Measurements from ENCODE around the gene DARS1. TPM values are rescaled to one million over a fixed set of nuclear protein-coding genes. Genes with fewer than 3 reads are reported as not detected.

The DARS1 gene
- total RNA-seq, 2 experiments from 2014 or later: 174 to 190 TPM

DNA sequence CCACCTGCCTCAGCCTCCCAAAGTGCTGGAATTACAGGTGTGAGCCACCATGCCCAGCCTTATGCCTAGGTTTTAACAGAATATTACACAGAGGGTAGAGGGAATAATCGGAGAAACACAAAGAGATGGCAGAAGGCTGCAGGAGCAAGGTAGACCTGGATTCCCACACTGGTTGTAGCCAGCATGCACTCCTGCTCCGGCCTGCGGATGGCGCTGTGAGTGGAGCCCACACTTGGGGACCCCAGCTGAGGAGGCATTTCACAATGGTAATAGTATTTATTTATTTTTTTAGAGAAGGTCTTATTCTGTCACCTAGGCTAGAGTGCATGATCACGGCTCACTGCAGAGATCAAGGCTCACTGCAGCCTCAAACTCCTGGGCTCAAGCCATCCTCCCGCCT lies 38.8 kb upstream of the DARS1 start:
- Mint-ChIP-seq H3K27ac (no peak overlapping the region), H3K4me3 (no peak overlapping the region), H3K9me3 (ENCODE audit: low read depth) (no peaks in the 10 kb centered on the region), H3K4me1 (peaks cover 11% of the 10 kb centered on the region), H3K36me3 (ENCODE audit: low read depth) (no peaks in the 10 kb centered on the region), H3K27me3 (no peaks in the 10 kb centered on the region)
- intact Hi-C loops (cut with DNase I, micrococcal nuclease): no loop called here
- CTCF ChIA-PET: no interaction called here
- POLR2A ChIA-PET: no interaction called here
- ATAC-seq: no peak
- DNase-seq: no peak

DNA sequence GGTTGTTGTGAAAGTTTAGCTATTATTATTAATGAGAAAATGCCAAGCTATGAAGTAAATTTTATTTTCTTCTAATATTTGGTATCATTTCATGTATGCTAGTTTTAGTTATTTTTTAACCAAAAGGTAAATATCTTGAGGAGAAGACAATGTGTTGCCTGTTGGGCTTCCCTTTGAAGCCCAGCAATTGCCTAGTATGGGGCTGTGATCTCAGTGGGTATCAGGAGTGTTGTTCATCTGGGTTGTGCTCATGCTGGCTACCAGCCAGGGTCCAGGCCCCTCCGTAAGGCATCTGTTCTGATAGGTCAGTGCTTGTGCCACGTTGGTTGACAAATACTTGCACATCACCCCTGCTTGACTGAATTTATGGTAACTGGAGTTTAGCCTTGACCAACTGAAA lies 38.0 kb upstream of the DARS1 start:
- ATAC-seq (no peak), DNase-seq (no peak)
- H3K27ac Mint-ChIP-seq: no peak overlapping the region
- no peak overlapping the region for H3K4me3 Mint-ChIP-seq
- H3K27me3 Mint-ChIP-seq: no peaks in the 10 kb centered on the region
- POLR2A ChIA-PET: no interaction called here
- intact Hi-C loops (cut with DNase I, micrococcal nuclease): no loop called here
- H3K36me3 Mint-ChIP-seq (ENCODE audit: low read depth): no peaks in the 10 kb centered on the region
- CTCF ChIA-PET: interaction anchor here (0.8 to 0.9 kb wide), 2 partner anchors 44 to 93 kb away, joined by 3 read pairs; no protein-coding TSS in a partner anchor
- H3K9me3 Mint-ChIP-seq (ENCODE audit: low read depth): no peaks in the 10 kb centered on the region
- peaks cover 14% of the 10 kb centered on the region for H3K4me1 Mint-ChIP-seq

DNA sequence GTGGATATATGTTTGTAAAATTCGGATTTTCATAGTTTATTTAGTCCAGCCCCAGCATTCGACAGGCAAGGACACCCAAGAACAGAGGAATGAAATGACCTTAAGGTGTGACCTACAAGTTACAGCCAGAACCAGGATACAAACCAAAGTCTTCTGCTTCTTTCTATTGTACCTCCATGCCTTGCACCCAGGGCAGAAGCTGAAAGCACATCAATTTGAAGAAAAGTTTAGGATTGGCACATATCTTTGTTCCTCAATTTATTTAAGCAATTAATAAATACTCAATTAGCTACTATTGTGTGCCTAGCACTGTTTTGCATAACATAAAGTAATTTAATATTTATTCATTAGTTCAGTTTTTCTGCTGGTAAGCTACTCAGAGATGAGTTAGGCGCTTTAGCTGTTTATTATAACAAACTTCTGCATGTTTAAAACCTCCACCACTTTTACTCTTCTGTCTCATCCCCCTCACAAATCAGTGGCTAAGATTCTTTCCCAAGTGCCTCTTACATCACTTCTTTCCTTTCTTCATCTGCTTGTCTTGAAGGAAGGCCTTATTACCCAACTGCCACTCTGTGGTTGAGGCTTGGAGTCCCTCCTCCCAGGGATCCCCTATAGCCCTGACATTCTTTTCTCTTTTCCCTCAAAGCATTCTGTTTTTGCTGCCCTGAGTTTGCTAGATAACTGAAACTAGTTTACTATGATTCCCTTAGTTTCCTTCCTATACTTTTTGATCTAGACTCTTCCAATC lies 37.1 kb upstream of the DARS1 start:
- DNase-seq (no peak), ATAC-seq (no peak)
- no peaks in the 10 kb centered on the region for H3K36me3 Mint-ChIP-seq (ENCODE audit: low read depth)
- H3K9me3 Mint-ChIP-seq (ENCODE audit: low read depth): no peaks in the 10 kb centered on the region
- intact Hi-C loops (cut with DNase I, micrococcal nuclease): no loop called here
- H3K4me3 Mint-ChIP-seq: no peak overlapping the region
- ChIA-PET CTCF (interaction anchor here (0.8 to 1.0 kb wide), 5 partner anchors 7 to 355 kb away, joined by 3 to 5 read pairs (median 3); no protein-coding TSS in a partner anchor), POLR2A (no interaction called here)
- H3K4me1 Mint-ChIP-seq: peaks cover 14% of the 10 kb centered on the region
- no peak overlapping the region for H3K27ac Mint-ChIP-seq
- no peaks in the 10 kb centered on the region for H3K27me3 Mint-ChIP-seq

DNA sequence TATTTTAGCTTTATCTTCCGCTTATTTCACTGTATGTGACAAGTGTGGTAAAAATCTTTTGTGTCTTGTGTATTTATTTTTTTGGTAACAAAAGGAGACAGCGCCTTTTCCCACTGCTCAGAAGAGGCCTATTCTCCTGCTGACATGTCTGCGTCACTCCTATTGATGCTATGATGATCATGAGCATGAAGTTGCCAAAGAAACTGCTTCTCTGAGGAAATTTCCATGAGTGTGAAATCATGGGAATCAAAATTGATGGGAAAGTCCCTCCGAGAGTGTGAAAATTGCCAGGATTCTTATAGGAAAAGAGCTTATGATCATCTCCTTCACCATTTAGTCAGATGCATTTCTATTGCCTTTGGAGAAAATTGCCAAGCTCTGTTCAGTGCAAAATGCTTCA lies 36.5 kb upstream of the DARS1 start:
- Mint-ChIP-seq H3K4me3 (no peak overlapping the region), H3K27me3 (no peaks in the 10 kb centered on the region), H3K36me3 (ENCODE audit: low read depth) (no peaks in the 10 kb centered on the region), H3K9me3 (ENCODE audit: low read depth) (no peaks in the 10 kb centered on the region), H3K27ac (no peak overlapping the region), H3K4me1 (peaks cover 14% of the 10 kb centered on the region)
- intact Hi-C loops (cut with DNase I, micrococcal nuclease): no loop called here
- ATAC-seq (no peak), DNase-seq (no peak)
- CTCF ChIA-PET: interaction anchor here (0.9 to 1.0 kb wide), 3 partner anchors 8 to 356 kb away, joined by 3 to 5 read pairs (median 4); no protein-coding TSS in a partner anchor
- POLR2A ChIA-PET: interaction anchor here (0.7 kb wide), 1 partner anchor 74 kb away, joined by 3 read pairs; no protein-coding TSS in a partner anchor

DNA sequence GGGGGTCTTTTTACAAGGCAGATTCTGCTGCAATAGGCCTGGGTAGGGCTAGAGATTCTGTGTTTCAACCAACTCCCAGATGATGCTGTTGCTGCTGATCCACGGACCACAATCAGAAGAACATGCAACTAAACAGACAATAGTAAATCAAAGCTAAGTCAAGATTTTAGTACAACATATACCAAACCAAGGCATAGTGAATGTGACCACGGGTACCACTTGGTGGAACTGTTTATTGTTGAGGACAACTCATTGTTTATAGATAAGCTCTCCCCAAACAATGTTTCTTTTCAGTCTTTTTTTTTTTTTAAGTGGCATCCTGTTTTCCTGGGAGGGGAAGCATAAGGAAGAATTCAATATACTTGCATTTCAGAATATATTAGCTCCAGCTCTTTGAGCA lies 36.0 kb upstream of the DARS1 start:
- Mint-ChIP-seq H3K36me3 (ENCODE audit: low read depth) (no peaks in the 10 kb centered on the region), H3K9me3 (ENCODE audit: low read depth) (no peaks in the 10 kb centered on the region), H3K27me3 (no peaks in the 10 kb centered on the region), H3K27ac (no peak overlapping the region), H3K4me3 (no peak overlapping the region), H3K4me1 (peaks cover 14% of the 10 kb centered on the region)
- no peak for DNase-seq
- POLR2A ChIA-PET: interaction anchor here (0.7 kb wide), 1 partner anchor 74 kb away, joined by 3 read pairs; no protein-coding TSS in a partner anchor
- ATAC-seq: no peak
- CTCF ChIA-PET: interaction anchor here (1.0 to 1.9 kb wide), 2 partner anchors 8 to 11 kb away, joined by 3 to 9 read pairs; no protein-coding TSS in a partner anchor
- intact Hi-C loops (cut with DNase I, micrococcal nuclease): no loop called here

DNA sequence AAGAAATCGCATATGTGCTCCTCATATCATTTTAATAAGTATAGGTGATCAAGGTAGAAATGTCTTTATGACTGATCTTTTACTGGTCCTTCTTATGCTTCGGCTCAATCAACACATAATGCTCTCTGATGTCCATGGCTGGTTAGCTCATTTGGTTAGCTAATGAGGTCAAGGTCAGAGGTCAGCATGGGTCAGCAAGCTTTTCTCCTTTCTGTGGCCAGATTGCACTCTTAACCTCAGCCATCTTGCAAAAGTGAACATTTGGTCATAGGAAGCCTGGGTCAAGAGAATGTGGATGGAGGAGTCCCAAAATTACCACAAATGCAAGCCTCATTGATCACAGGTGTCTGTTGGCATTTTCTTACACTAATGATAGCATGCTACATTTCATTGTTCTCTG lies 35.4 kb upstream of the DARS1 start:
- H3K4me1 Mint-ChIP-seq: peaks cover 13% of the 10 kb centered on the region
- no peak overlapping the region for H3K27ac Mint-ChIP-seq
- no peak for DNase-seq
- no peaks in the 10 kb centered on the region for H3K36me3 Mint-ChIP-seq (ENCODE audit: low read depth)
- CTCF ChIA-PET: interaction anchor here (1.9 kb wide), 1 partner anchor 10 kb away, joined by 9 read pairs; no protein-coding TSS in a partner anchor
- H3K4me3 Mint-ChIP-seq: no peak overlapping the region
- ATAC-seq: no peak
- H3K9me3 Mint-ChIP-seq (ENCODE audit: low read depth): no peaks in the 10 kb centered on the region
- H3K27me3 Mint-ChIP-seq: no peaks in the 10 kb centered on the region
- intact Hi-C loops (cut with DNase I, micrococcal nuclease): no loop called here
- POLR2A ChIA-PET: no interaction called here

DNA sequence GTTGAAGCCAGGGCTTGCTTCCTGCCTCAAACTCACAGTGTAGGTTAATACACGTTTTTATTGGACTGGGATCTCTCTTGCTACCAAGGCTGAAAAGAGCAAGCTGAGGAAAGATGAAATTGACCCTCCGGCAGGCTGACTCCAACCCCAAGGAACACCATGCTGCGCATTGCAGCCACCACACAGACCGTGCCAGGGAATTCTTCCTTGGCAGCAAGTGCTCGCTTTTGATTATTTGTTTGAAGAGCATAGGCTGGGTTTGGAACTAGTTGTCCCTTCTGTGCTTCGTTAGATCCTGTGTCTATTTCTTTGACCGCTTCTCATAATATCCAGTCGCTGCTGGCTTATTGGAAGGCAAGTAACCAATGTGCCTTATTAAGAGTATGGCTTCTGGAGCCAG lies 34.4 kb upstream of the DARS1 start:
- H3K27me3 Mint-ChIP-seq: no peaks in the 10 kb centered on the region
- no peaks in the 10 kb centered on the region for H3K36me3 Mint-ChIP-seq (ENCODE audit: low read depth)
- no peak for DNase-seq
- peaks cover 6% of the 10 kb centered on the region for H3K4me1 Mint-ChIP-seq
- no peak overlapping the region for H3K27ac Mint-ChIP-seq
- no peak for ATAC-seq
- CTCF ChIA-PET: interaction anchor here (1.9 kb wide), 1 partner anchor 9 kb away, joined by 9 read pairs; no protein-coding TSS in a partner anchor
- H3K9me3 Mint-ChIP-seq (ENCODE audit: low read depth): no peaks in the 10 kb centered on the region
- intact Hi-C loops (cut with DNase I, micrococcal nuclease): no loop called here
- H3K4me3 Mint-ChIP-seq: no peak overlapping the region
- POLR2A ChIA-PET: no interaction called here

DNA sequence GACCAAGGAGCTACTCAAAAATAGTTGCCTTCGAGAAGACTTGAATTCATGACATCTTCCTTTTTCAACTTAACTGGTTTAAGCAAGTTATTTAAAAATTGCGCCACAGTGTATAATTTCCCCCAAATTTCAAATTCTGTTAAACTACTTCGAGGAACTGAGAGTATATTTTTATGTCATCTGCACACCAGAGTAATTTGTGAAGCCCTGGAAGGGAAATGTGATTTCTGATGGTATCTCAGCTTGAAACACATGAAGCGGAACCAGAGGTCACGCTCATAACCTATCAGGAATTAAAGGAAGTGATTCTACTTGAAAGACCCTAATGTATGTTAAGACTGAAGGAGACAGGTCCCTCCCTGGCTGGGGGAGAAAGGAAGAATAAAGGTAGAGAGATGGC lies 33.9 kb upstream of the DARS1 start:
- H3K27ac Mint-ChIP-seq: no peak overlapping the region
- POLR2A ChIA-PET: no interaction called here
- H3K27me3 Mint-ChIP-seq: no peaks in the 10 kb centered on the region
- no peak overlapping the region for H3K4me3 Mint-ChIP-seq
- DNase-seq (no peak), ATAC-seq (no peak)
- CTCF ChIA-PET: no interaction called here
- no peaks in the 10 kb centered on the region for H3K36me3 Mint-ChIP-seq (ENCODE audit: low read depth)
- intact Hi-C loops (cut with DNase I, micrococcal nuclease): no loop called here
- no peaks in the 10 kb centered on the region for H3K9me3 Mint-ChIP-seq (ENCODE audit: low read depth)
- H3K4me1 Mint-ChIP-seq: peaks cover 5% of the 10 kb centered on the region

DNA sequence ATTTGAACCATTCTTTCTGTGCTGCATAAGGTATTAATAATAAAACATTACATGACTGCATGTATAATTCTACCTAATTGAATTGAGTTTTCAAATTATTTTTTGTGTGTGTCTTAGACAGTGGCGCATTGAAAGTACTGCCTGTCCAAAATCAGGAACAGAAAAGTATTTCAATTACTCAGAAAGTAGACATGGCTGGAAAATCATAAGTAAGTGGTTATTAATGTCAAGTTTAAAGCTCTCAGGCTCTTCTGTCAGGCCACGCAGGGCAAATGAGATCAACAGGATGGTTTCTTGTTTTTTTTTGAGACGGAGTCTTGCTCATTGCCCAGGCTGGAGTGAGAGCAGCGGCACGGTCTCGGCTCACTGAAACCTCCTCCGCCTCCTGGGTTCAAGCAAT lies 32.4 kb upstream of the DARS1 start:
- Mint-ChIP-seq H3K4me3 (no peak overlapping the region), H3K9me3 (ENCODE audit: low read depth) (no peaks in the 10 kb centered on the region), H3K4me1 (peaks cover 5% of the 10 kb centered on the region), H3K27ac (no peak overlapping the region), H3K27me3 (no peaks in the 10 kb centered on the region), H3K36me3 (ENCODE audit: low read depth) (no peaks in the 10 kb centered on the region)
- DNase-seq (no peak), ATAC-seq (no peak)
- intact Hi-C loops (cut with DNase I, micrococcal nuclease): no loop called here
- ChIA-PET POLR2A (no interaction called here), CTCF (no interaction called here)

DNA sequence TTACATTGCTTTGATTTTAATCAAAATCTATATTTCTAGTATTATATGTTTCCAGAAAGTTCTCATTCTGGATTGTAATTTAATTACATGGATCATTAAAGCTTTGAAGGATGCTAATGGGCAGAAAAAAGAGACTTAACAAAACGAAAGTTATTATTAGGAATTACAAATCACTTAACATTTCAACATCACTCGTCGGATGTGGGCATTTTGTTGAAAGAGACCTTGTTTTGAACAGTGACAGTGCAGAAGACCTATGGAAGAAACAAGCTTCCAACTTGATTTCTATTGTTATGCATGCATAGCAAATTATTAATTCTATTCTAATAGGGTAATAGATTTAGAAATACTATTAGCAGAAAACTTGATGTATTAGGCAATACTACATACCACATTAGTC lies 31.4 kb upstream of the DARS1 start:
- no peak for ATAC-seq
- DNase-seq: no peak
- ChIA-PET POLR2A (no interaction called here), CTCF (interaction anchor here (1.2 kb wide), 1 partner anchor 34 kb away, joined by 3 read pairs; no protein-coding TSS in a partner anchor)
- no peaks in the 10 kb centered on the region for H3K27me3 Mint-ChIP-seq
- no peaks in the 10 kb centered on the region for H3K9me3 Mint-ChIP-seq (ENCODE audit: low read depth)
- H3K36me3 Mint-ChIP-seq (ENCODE audit: low read depth): no peaks in the 10 kb centered on the region
- H3K4me1 Mint-ChIP-seq: peaks cover 5% of the 10 kb centered on the region
- H3K4me3 Mint-ChIP-seq: no peak overlapping the region
- no peak overlapping the region for H3K27ac Mint-ChIP-seq
- intact Hi-C loops (cut with DNase I, micrococcal nuclease): no loop called here

DNA sequence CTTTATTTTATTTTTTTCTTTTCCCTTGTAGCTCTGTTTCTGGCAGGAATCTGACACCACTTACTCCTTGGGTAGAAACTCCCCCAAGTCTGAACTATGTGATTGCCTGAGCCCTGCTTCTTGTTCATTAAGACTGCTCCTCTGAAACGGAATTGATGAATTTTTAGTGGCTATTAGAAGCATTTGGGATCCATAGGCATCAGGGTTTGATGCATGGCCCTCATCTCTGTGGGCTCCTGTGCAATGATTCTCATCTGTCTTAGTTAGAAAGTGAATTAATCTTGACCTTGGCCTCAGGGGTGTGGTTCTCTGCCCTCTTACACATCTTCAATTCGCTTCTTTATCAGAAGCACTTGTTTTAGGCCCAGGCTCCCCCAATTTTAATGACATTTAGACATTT lies 31.0 kb upstream of the DARS1 start:
- CTCF ChIA-PET: interaction anchor here (1.2 kb wide), 1 partner anchor 34 kb away, joined by 3 read pairs; no protein-coding TSS in a partner anchor
- H3K9me3 Mint-ChIP-seq (ENCODE audit: low read depth): no peaks in the 10 kb centered on the region
- POLR2A ChIA-PET: no interaction called here
- no peak overlapping the region for H3K4me3 Mint-ChIP-seq
- intact Hi-C loops (cut with DNase I, micrococcal nuclease): no loop called here
- no peaks in the 10 kb centered on the region for H3K36me3 Mint-ChIP-seq (ENCODE audit: low read depth)
- no peaks in the 10 kb centered on the region for H3K27me3 Mint-ChIP-seq
- no peak overlapping the region for H3K27ac Mint-ChIP-seq
- DNase-seq (no peak), ATAC-seq (no peak)
- H3K4me1 Mint-ChIP-seq: peaks cover 5% of the 10 kb centered on the region

DNA sequence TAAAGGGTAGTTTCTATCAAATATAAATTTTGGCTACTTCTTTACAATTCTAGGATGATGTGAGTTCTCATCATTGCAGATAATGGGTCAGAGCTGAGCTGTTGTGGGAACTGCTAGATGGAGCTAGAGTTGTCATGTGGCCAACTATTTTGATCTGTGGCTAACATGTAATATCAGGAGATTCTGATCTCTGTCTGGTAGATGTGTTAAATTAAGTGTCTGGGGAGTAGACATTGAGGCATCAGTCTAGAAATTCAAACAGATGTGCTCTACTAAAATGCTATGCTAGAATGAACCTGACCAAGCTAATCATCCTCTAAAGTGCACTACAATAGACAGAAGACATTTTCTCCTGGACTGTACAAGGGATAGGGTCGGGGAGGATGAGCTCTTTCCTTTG lies 30.3 kb upstream of the DARS1 start:
- H3K36me3 Mint-ChIP-seq (ENCODE audit: low read depth): no peaks in the 10 kb centered on the region
- DNase-seq (no peak), ATAC-seq (peak; percentile 26)
- peaks cover 5% of the 10 kb centered on the region for H3K4me1 Mint-ChIP-seq
- POLR2A ChIA-PET: interaction anchor here (0.6 kb wide), 1 partner anchor 41 kb away, joined by 3 read pairs; no protein-coding TSS in a partner anchor
- CTCF ChIA-PET: no interaction called here
- H3K4me3 Mint-ChIP-seq: no peak overlapping the region
- no peaks in the 10 kb centered on the region for H3K27me3 Mint-ChIP-seq
- H3K27ac Mint-ChIP-seq: no peak overlapping the region
- no peaks in the 10 kb centered on the region for H3K9me3 Mint-ChIP-seq (ENCODE audit: low read depth)
- intact Hi-C loops (cut with DNase I, micrococcal nuclease): no loop called here
